GM18502 (cell line): Measurements from ENCODE around the gene ALOXE3.
"Not testable (repeated sequence)": the region's sequence is repeated elsewhere in the genome, so short reads cannot be mapped to it uniquely, and the experiment has no call there.

Experiments used
- ATAC-seq: cut with Tn5 transposase; IDR thresholded peaks from one replicate; pipeline ENCODE4 v1.9.1; 2021; ENCODE audit warnings: mild to moderate bottlenecking; ENCODE audit not compliant: unreplicated experiment, poor library complexity

Gene ALOXE3

GRCh38 chr17:8103549-8103948 lies 14.8 kb downstream of the ALOXE3 start:
- ATAC-seq = no peak

GRCh38 chr17:8101721-8102120 lies 16.6 kb downstream of the ALOXE3 start:
- no peak for ATAC-seq

GRCh38 chr17:8100763-8101162 lies 17.6 kb downstream of the ALOXE3 start:
- no peak for ATAC-seq

- ATAC-seq = no peak
These were observed 18.2 kb downstream of the ALOXE3 start for GRCh38 chr17:8100111-8100510.

GRCh38 chr17:8096541-8096940 lies 21.8 kb downstream of the ALOXE3 start:
- no peak for ATAC-seq

GRCh38 chr17:8095361-8095760 lies 23.0 kb downstream of the ALOXE3 start:
- no peak for ATAC-seq

DNA sequence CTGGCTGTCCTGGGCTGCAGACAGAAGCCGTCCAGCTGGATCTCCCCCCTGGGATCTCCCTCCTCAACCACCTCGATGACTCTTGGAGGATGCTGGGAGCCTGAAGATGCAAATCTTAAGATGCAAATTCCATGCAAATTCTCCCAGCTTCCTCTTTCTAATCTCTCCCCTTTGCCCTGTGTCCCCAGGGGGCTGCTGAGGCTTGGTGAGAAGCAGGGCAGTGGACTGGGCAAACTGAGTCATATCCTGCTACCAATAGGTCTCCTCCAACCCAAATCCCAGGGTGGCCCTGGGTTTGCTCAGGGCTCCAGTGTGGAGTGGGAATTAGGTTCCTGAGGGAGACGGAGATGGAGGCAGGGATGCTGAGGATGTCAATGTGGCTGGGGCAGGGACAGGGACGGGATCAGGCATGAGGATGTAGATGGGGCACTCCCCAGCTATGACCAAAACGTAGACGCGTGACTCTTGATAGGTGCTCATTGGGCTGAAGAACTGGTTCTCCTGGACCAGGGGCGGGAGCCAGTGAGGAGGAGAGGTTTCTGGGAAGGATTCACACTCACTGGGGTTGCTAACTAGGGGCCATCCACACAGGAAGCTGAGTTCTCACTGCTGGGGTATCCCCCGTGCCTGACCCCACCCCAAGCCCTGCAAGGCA lies 27.2 kb downstream of the ALOXE3 start:
- no peak for ATAC-seq

DNA sequence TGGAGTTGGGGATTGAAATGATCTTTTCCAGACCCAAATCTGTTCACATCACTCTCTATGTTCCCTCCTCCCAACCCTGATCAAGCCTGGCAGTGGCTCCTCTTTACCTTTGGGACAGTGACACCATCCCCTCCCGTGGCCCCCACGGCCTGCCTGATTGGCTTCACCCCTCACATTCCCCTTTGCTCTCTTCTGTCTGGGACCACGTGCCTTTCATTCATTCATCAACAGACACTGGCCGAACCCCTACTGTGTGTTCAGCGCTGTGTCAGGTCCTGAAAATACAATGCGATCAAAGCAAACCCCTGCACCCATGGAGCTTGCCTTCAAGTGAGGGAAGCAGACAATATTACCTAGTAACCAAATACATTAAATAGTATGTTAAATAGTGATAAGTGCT lies 28.6 kb downstream of the ALOXE3 start:
- no peak for ATAC-seq

- ATAC-seq = no peak
These were observed 30.4 kb downstream of the ALOXE3 start for GRCh38 chr17:8087952-8088230.

DNA sequence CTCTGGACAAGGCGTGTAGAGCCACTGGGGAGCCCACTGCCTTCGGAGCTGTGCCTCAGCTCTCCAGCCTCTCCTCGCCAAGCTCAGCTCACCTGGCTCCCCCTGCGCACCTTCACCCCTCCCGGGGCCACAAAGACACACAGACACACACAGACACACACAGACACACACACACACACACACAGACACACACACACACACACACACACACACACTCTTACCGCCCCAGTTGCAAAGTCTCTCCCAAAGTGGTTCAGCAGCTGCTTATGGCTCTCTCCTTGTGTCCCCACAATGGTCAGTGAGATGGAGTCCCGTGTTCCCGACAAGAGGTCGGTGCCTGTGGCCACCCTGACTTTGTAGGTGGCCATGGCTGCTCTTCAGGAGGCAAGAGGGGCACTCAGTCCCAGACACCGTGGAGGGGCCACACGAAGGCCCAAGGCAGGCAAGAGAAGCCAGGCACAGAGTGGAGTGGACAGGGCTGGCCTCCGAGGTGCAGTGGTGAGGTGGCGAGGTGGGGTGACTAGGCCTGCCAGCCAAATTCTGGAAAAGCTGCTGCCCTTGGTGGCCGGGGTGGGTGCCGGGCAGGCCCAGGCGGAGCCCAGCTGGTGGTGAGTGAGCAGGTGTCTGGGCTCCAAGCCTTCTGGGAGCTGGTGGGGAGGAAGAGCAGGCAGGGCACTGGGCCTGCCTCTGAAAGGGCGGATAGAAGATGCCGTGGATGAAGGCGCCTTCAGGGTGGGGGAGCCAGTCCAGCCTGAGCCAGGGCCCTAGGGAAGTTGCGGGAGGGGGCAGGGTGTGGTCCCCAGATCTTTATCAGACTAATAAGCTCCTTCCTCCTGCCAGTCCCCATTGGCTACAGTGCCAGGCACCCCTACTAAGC lies 31.0 kb downstream of the ALOXE3 start, which contains the start of gene ALOX12B:
Gene ALOX12B, minus strand, starts transcription at position 642 of the 877 bp plus-strand sequence. Its CDS starts 274 bp downstream, at position 368.
- ATAC-seq = no peak

- ATAC-seq = no peak
These were observed 34.1 kb downstream of the ALOXE3 start for GRCh38 chr17:8084250-8084649.

- ATAC-seq = no peak
These were observed 36.0 kb downstream of the ALOXE3 start for GRCh38 chr17:8082292-8082691.

GRCh38 chr17:8081876-8082275 lies 36.4 kb downstream of the ALOXE3 start:
- no peak for ATAC-seq

- ATAC-seq = no peak
These were observed 37.5 kb downstream of the ALOXE3 start for GRCh38 chr17:8080799-8081219.

GRCh38 chr17:8080208-8080798 lies 38.0 kb downstream of the ALOXE3 start:
- ATAC-seq = no peak

DNA sequence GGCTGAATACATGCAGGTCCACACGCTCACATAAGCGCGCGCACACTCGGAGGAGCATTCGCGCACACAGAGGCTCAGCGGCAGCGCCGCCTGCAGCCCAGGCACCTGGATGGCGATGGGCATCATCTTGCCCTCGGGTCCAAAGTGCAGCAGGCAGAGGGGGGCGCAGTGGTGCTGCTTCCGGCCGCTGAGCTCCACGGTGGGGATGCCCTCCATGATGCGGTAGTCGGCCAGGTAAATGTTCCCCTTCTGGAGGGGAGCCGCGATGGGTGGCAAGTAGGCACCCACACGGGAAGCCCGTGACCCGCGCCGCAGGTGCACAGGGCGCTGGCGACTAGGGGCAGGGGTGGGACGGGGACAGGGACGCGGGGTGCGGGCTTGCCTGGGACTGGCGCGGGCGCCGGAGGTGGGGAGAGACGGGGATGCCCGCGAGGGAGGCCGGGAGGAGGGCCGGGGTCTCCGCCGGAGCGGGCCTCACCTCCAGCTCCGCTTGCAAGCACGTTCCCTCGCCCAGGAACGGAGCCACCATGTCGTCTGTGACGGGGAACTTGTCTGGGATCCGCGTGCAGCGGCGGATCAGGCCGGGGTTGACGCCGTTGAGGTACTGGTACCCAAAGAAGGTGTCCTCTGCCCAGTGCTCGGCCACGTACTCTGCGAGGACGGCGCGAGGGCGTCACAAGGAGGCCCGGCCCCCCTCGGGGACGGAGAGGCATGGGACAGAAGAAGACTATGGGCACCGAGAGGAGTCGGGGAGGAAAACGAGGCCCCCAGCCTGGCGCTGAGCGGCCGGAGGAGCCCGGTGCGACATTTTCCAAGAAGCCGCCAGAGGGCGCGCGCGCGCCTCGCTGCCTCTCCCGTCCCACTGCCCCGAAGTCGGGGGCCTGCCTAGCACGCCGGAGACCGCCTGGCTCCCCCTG lies 38.8 kb downstream of the ALOXE3 start:
- ATAC-seq = no peak

DNA sequence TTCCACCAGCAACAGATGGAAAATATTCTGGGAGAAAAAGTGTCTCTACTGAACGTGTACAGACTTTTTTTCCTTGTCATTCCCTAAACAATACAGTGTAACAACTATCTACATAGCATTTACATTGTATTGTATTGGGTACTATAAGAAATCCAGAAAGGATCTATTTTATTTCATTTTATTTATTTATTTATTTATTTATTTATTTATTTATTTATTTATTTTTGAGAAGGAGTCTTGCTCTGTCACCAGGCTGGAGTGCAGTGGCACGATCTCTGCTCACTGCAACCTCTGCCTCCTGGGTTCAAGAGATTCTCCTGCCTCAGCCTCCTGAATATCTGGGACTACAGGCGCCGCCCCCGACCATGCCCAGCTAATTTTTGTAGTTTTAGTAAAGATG lies 40.4 kb downstream of the ALOXE3 start:
- not testable (repeated sequence) for ATAC-seq

DNA sequence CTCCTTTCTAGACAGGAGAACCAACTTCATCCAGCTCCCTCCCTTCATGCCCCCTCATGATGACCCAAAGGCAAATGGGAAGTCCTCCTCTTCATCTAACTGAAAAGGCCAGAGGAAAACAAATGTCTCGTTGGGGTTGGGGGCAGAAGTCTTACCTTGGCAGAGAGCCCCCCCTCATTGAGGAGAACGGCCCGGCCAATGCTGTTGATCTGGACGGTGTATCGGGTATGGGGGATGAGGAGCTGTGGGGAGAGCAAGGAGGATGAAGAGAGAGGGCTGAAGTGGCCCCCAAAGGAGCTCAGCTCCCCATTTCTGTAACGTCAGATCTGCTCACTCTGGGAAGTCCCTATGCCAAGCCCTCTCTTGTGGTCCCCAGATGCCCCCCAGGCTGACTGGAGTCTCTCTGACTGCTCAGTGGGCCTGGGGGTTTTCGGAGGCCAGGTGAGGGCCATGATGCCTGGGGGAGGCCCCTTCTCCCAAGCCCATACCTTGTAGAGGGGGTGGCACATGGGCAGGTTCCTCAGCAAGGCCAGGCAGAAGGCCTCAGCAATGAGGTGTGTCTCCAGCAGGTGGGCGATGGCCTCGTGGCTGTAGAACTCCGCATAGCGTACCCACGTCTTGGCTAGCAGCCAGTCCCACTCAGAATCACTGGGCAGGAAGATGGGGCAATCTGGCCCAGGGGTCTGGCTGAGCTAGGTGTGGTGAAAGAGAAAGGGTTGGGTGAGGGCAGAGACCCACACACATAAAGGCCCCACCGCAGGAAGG lies 41.6 kb downstream of the ALOXE3 start:
- no peak for ATAC-seq

DNA sequence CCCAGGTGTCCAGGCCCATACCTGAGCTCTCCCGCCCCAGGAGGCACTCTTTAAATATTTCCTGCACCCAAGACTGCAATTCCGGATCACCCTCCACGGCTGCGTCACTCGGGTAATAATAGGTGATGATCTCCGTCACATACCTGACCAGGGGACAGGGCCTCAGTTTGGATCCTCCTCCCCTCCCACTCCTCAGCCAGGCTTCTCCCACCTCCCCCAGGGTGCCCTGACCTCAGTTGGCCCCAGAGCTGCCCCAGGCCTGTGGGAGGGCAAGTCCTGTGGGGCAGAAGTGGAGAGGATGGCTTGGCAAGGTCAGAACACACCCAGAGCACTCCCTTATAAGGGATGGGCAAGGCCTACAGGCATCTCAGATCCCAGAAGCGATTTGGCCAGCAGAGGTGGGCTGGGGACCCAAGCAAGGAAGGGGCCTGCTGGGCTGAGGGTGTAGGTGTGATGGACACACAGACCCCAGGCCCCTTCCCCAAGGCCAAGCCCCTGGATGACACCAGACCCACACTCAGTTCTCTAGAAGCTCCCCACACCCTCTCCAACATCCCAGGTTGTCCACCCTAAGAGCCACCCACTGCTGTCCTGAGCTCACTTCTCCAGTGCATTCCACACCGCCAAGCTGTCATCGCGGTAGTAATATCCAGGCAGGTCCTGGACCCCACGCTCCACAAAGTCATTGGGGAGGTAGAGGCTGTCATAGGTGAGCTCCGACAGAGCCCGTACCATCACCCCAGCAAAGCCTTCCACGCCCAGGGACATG lies 42.6 kb downstream of the ALOXE3 start:
- ATAC-seq = no peak
